Keratinocyte (primary cell): ENCODE results near the gene PTGS2. TPM values are rescaled to one million over a fixed set of nuclear protein-coding genes. Genes with fewer than 3 reads are reported as not detected.
A peak's percentile ranks its signal among the peaks of the same experiment; 100 is the strongest.

Source experiments
- DNase-seq: peaks from one replicate; pipeline ENCODE4 v3.0.0-alpha.2; 2011; ENCODE audit warnings: low read depth, missing footprints, low spot score
- FAIRE-seq: peaks from 2 replicates; lab custom pipeline; 2011; peaks lifted over from hg19 to GRCh38; lab: Jason Lieb, UNC
- H2AFZ ChIP-seq: 2 replicates; pipeline ENCODE4 v1.6.0; 2012; ENCODE audit warnings: low read length, control low read depth, inconsistent platforms; ENCODE audit not compliant: control insufficient read depth
- H3K27ac ChIP-seq: 2 replicates; pipeline ENCODE4 v1.5.1; 2011; ENCODE audit warnings: low read length; ENCODE audit not compliant: control insufficient read depth, insufficient read depth
- H3K27me3 ChIP-seq: 3 replicates; pipeline ENCODE4 v1.6.0; 2011; ENCODE audit warnings: low read length; ENCODE audit not compliant: control insufficient read depth, insufficient read depth; ENCODE audit errors: extremely low read depth
- H3K36me3 ChIP-seq, 2 experiments: 2 replicates in 1 of 2; 3 replicates in 1 of 2; pipeline ENCODE4 v1.5.1; 2011; ENCODE audit warnings: low read length in 2 of 2, mild to moderate bottlenecking in 1 of 2; ENCODE audit not compliant: control insufficient read depth in 2 of 2, insufficient read depth in 2 of 2; ENCODE audit errors: extremely low read depth in 1 of 2
- H3K4me1 ChIP-seq: 3 replicates; pipeline ENCODE4 v1.5.1; 2011; ENCODE audit warnings: low read length; ENCODE audit not compliant: control insufficient read depth, insufficient read depth; ENCODE audit errors: extremely low read depth
- H3K4me2 ChIP-seq: 3 replicates; pipeline ENCODE4 v1.6.0; 2011; ENCODE audit warnings: low read depth, low read length; ENCODE audit not compliant: control insufficient read depth, insufficient read depth; ENCODE audit errors: extremely low read depth
- H3K4me3 ChIP-seq, 3 experiments: fragments of 200-600 bp in 1 of 3; sonication (generic) in 1 of 3; 2 replicates in 2 of 3; 3 replicates in 1 of 3; pipeline ENCODE4 v1.5.1; 2011 to 2016; ENCODE audit warnings: low read length in 3 of 3, mild to moderate bottlenecking in 3 of 3, control low read depth in 2 of 3, inconsistent platforms in 1 of 3, low read depth in 1 of 3, mixed read lengths in 1 of 3, mixed run types in 1 of 3, moderate library complexity in 1 of 3; ENCODE audit not compliant: control insufficient read depth in 2 of 3, insufficient read depth in 2 of 3; ENCODE audit errors: extremely low read depth in 1 of 3
- H3K79me2 ChIP-seq: 2 replicates; pipeline ENCODE4 v1.6.0; 2012; ENCODE audit warnings: low read length; ENCODE audit not compliant: control insufficient read depth, insufficient read depth
- H3K9ac ChIP-seq: 3 replicates; pipeline ENCODE4 v1.6.0; 2011; ENCODE audit warnings: low read length; ENCODE audit not compliant: control insufficient read depth, insufficient read depth; ENCODE audit errors: extremely low read depth
- H3K9me1 ChIP-seq: 3 replicates; pipeline ENCODE4 v1.6.0; 2011; ENCODE audit warnings: low read length; ENCODE audit not compliant: control insufficient read depth, insufficient read depth; ENCODE audit errors: extremely low read depth
- H3K9me3 ChIP-seq: 2 replicates; pipeline ENCODE4 v1.5.1; 2012; ENCODE audit warnings: low read depth, low read length; ENCODE audit not compliant: control insufficient read depth
- H4K20me1 ChIP-seq: 3 replicates; pipeline ENCODE4 v1.6.0; 2011; ENCODE audit warnings: low read length; ENCODE audit not compliant: control insufficient read depth, insufficient read depth; ENCODE audit errors: extremely low read depth
- CTCF ChIP-seq, 3 experiments: IDR thresholded peaks in 1 of 3; conservative IDR thresholded peaks in 1 of 3; optimal IDR thresholded peaks in 1 of 3; 2 replicates in 2 of 3; 3 replicates in 1 of 3; pipeline versions ENCODE3 to v1.5.1; 2011; ENCODE audit warnings: low read length in 3 of 3, mild to moderate bottlenecking in 3 of 3, moderate library complexity in 2 of 3, control low read depth in 1 of 3, inconsistent platforms in 1 of 3; ENCODE audit not compliant: insufficient read depth in 2 of 3; ENCODE audit errors: extremely low read depth in 1 of 3
- EZH2 ChIP-seq: IDR thresholded peaks from one replicate; pipeline ENCODE4 v1.6.1; 2012; ENCODE audit warnings: inconsistent platforms, mild to moderate bottlenecking, low read length, moderate library complexity
- dilution Hi-C: fragments of 300-500 bp; cut with MboI; formaldehyde crosslinking; loops from one replicate; pipeline ENCODE4 v1.7.0; 2020; ENCODE audit warnings: low sequenced_read_pairs; ENCODE audit not compliant: extremely low pct_ligation_motif_present
- polyA plus RNA-seq, 5 experiments: library from polyadenylated mRNA; depleted of rRNA in 3 of 5; stranded (reverse) in 3 of 5; stranded (forward) in 1 of 5; unstranded in 1 of 5; fragments of >200 nt; gene quantifications; 1 replicate in 1 of 5; 2 replicates in 3 of 5; 3 replicates in 1 of 5; pipeline versions ENCODE4 v1.2.1 to v1.2.3, GENCODE V29; 2011 to 2012; ENCODE audit warnings: missing spikeins in 2 of 5, low read depth in 1 of 5, low replicate concordance in 1 of 5

The PTGS2 gene
- polyA plus RNA-seq, 1 donor (not counting 4 experiments of a cell fraction or from before 2014, with no cell fraction given): 117 TPM

- no peaks in the 10 kb centered on the region for H4K20me1 ChIP-seq
- TF ChIP-seq CTCF (optimal IDR thresholded peaks at IDR 0.05 in 1 of 3, IDR thresholded peaks at IDR 0.05 in 1 of 3, conservative IDR thresholded peaks at IDR 0.05 in 1 of 3; ENCODE audit: extremely low read depth in 1 of 3, insufficient read depth in 2 of 3, low read length in 3 of 3): no peak
- no peak for TF ChIP-seq EZH2
- FAIRE-seq (no peak), DNase-seq (no peak)
- peaks cover 0 to 8% of the 10 kb centered on the region in 2 experiments for H3K36me3 ChIP-seq
- H3K4me2 ChIP-seq: peak overlapping the region; percentile 81
- peaks cover 7% of the 10 kb centered on the region for H3K79me2 ChIP-seq
- peak overlapping the region in 2 of 3 experiments; percentile 84 to 98 for H3K4me3 ChIP-seq
- H3K9ac ChIP-seq: peak overlapping the region; percentile 91
- dilution Hi-C loops: no loop called here
- no peaks in the 10 kb centered on the region for H3K9me3 ChIP-seq
- no peak overlapping the region for H2AFZ ChIP-seq
- no peaks in the 10 kb centered on the region for H3K9me1 ChIP-seq
- H3K27me3 ChIP-seq: no peaks in the 10 kb centered on the region
- H3K4me1 ChIP-seq: peaks cover 8% of the 10 kb centered on the region
- peak overlapping the region; percentile 92 for H3K27ac ChIP-seq
Measured at GRCh38 chr1:186682736-186683135, 2.5 kb upstream of the PTGS2 start.

- peak overlapping the region; percentile 84 to 98 (median 84) for H3K4me3 ChIP-seq
- no peak for FAIRE-seq
- peak overlapping the region; percentile 92 for H3K27ac ChIP-seq
- TF ChIP-seq EZH2: no peak
- no peak for TF ChIP-seq CTCF (optimal IDR thresholded peaks at IDR 0.05 in 1 of 3, IDR thresholded peaks at IDR 0.05 in 1 of 3, conservative IDR thresholded peaks at IDR 0.05 in 1 of 3; ENCODE audit: extremely low read depth in 1 of 3, insufficient read depth in 2 of 3, low read length in 3 of 3)
- H3K79me2 ChIP-seq: peaks cover 7% of the 10 kb centered on the region
- peaks cover 2 to 8% of the 10 kb centered on the region in 2 experiments for H3K36me3 ChIP-seq
- no peak for DNase-seq
- no peaks in the 10 kb centered on the region for H3K27me3 ChIP-seq
- H3K4me1 ChIP-seq: peaks cover 8% of the 10 kb centered on the region
- no peak overlapping the region for H2AFZ ChIP-seq
- H4K20me1 ChIP-seq: no peaks in the 10 kb centered on the region
- H3K9me3 ChIP-seq: no peaks in the 10 kb centered on the region
- H3K9ac ChIP-seq: peak overlapping the region; percentile 91
- H3K4me2 ChIP-seq: peak overlapping the region; percentile 81
- dilution Hi-C loops: no loop called here
- H3K9me1 ChIP-seq: no peaks in the 10 kb centered on the region
Measured at GRCh38 chr1:186681801-186682200, 1.6 kb upstream of the PTGS2 start.
